Measurements from ENCODE around the gene ELP2. TPM values are rescaled to one million over a fixed set of nuclear protein-coding genes. Genes with fewer than 3 reads are reported as not detected.

The ELP2 gene
- total RNA-seq, 1 donor from 2014 or later, result 62.2 TPM

DNA sequence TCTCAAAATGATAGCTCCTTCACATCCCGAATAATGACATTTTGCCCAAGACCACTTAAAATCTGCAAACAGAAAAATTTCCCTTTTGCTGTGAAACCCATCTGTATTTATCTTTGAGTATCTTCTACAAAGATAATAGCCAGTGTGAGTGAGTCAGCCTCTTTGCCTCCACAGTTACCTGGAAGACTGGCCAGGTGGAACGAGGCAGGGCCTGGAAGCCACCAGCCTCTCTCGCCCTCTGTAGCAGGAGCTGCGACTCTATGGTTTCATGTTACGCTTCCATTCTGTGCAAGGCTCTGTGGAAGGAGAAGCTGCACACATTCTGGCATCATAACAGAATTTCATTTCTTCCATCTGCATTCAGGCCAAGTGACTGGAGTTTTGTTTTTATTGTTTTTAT is 9.5 kb downstream of the ELP2 start:
- TF ChIP-seq, protein P1, sequence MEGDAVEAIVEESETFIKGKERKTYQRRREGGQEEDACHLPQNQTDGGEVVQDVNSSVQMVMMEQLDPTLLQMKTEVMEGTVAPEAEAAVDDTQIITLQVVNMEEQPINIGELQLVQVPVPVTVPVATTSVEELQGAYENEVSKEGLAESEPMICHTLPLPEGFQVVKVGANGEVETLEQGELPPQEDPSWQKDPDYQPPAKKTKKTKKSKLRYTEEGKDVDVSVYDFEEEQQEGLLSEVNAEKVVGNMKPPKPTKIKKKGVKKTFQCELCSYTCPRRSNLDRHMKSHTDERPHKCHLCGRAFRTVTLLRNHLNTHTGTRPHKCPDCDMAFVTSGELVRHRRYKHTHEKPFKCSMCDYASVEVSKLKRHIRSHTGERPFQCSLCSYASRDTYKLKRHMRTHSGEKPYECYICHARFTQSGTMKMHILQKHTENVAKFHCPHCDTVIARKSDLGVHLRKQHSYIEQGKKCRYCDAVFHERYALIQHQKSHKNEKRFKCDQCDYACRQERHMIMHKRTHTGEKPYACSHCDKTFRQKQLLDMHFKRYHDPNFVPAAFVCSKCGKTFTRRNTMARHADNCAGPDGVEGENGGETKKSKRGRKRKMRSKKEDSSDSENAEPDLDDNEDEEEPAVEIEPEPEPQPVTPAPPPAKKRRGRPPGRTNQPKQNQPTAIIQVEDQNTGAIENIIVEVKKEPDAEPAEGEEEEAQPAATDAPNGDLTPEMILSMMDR (IDR thresholded peaks at IDR 0.05), result no peak
- Histone ChIP-seq H3K27me3 (ENCODE audit: low read depth) (no peaks in the 10 kb centered on the region), H3K4me1 (no peaks in the 10 kb centered on the region), H3K9me3 (no peaks in the 10 kb centered on the region), H3K27ac (no peak overlapping the region), H3K4me3 (no peak overlapping the region), H3K36me3 (peaks cover 85% of the 10 kb centered on the region)
- ATAC-seq (no peak), DNase-seq (no peak)
- intact Hi-C loops (cut with DNase I), result no loop called here

- intact Hi-C loops (cut with DNase I), result no loop called here
- no peak for ATAC-seq
- H3K27ac ChIP-seq, result no peak overlapping the region
- H3K36me3 ChIP-seq, result peaks cover 100% of the 10 kb centered on the region
- no peaks in the 10 kb centered on the region for H3K27me3 ChIP-seq (ENCODE audit: low read depth)
- TF ChIP-seq, protein P1 (IDR thresholded peaks at IDR 0.05), result no peak
- H3K9me3 ChIP-seq, result no peaks in the 10 kb centered on the region
- H3K4me3 ChIP-seq, result no peak overlapping the region
- no peaks in the 10 kb centered on the region for H3K4me1 ChIP-seq
- DNase-seq, result no peak
These were observed 11.9 kb downstream of the ELP2 start for GRCh38 chr18:36141576-36141975.

DNA sequence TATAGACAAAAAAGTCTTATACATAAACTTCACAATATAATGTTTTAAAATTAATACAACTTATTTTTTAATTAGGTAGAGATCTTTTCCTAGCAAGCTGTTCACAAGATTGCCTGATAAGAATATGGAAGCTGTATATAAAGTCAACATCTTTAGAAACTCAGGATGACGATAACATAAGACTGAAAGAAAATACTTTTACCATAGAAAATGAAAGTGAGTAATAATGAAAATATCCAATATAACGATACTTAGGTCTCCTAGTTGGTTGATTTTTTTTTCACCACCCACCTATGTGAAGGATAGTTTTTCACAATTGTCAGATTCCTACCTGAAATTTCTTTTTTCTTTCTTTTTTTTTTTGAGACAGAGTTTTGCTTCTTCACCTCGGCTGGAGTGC is 13.1 kb downstream of the ELP2 start:
- no peak overlapping the region for H3K27ac ChIP-seq
- peaks cover 100% of the 10 kb centered on the region for H3K36me3 ChIP-seq
- no peaks in the 10 kb centered on the region for H3K27me3 ChIP-seq (ENCODE audit: low read depth)
- H3K4me1 ChIP-seq, result no peaks in the 10 kb centered on the region
- ATAC-seq (no peak), DNase-seq (no peak)
- TF ChIP-seq, protein P1 (IDR thresholded peaks at IDR 0.05), result no peak
- no peak overlapping the region for H3K4me3 ChIP-seq
- intact Hi-C loops (cut with DNase I), result no loop called here
- H3K9me3 ChIP-seq, result no peaks in the 10 kb centered on the region

DNA sequence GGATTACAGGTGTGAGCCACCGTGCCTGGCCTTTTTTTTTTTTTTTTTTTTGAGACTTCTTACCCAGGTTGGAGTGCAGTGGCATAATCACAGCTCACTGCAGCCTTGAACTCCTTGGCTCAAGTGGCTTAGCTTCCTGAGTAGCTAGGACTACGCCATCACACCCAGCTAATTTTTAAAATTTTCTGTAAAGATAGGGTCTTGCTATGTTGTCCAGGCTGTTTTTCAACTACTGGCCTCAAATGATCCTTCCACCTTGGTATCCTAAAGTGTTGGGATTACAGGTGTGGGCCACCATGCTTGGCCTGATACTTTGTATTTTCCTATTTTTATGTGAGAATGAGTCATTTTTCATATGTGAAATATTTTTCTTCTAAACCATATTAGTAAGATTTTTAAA is 13.7 kb downstream of the ELP2 start:
- no peaks in the 10 kb centered on the region for H3K27me3 ChIP-seq (ENCODE audit: low read depth)
- no peak overlapping the region for H3K27ac ChIP-seq
- H3K4me3 ChIP-seq, result no peak overlapping the region
- H3K36me3 ChIP-seq, result peaks cover 100% of the 10 kb centered on the region
- no peaks in the 10 kb centered on the region for H3K4me1 ChIP-seq
- intact Hi-C loops (cut with DNase I), result no loop called here
- ATAC-seq, result no peak
- no peaks in the 10 kb centered on the region for H3K9me3 ChIP-seq
- no peak for DNase-seq
- TF ChIP-seq, protein P1 (IDR thresholded peaks at IDR 0.05), result no peak

- intact Hi-C loops (cut with DNase I), result no loop called here
- Histone ChIP-seq H3K4me3 (no peak overlapping the region), H3K27me3 (ENCODE audit: low read depth) (no peaks in the 10 kb centered on the region), H3K36me3 (peaks cover 99% of the 10 kb centered on the region), H3K9me3 (no peaks in the 10 kb centered on the region), H3K4me1 (no peaks in the 10 kb centered on the region), H3K27ac (no peak overlapping the region)
- ATAC-seq (no peak), DNase-seq (no peak)
- TF ChIP-seq, protein P1 (IDR thresholded peaks at IDR 0.05), result no peak
These were observed 20.0 kb downstream of the ELP2 start for GRCh38 chr18:36149514-36150289.

Data from lower lobe of right lung (tissue), 2 donors.